ENCODE measurements around the gene TTC23.
"Not testable (repeated sequence)": the region's sequence is repeated elsewhere in the genome, so short reads cannot be mapped to it uniquely, and the experiment has no call there.

The TTC23 gene

GRCh38 chr15:99250001-99250400 lies 620 bp upstream of the TTC23 start:
- DNase-seq (ENCODE audit: low spot score) (no peak), FAIRE-seq (no peak)

- no peak for DNase-seq (ENCODE audit: low spot score)
- FAIRE-seq, result no peak
Observed at GRCh38 chr15:99248000-99248715, 1.2 kb downstream of the TTC23 start.

- DNase-seq (ENCODE audit: low spot score) (no peak), FAIRE-seq (no peak)
Observed at GRCh38 chr15:99247062-99247461, 2.3 kb downstream of the TTC23 start.

- FAIRE-seq, result no peak
- no peak for DNase-seq (ENCODE audit: low spot score)
Observed at GRCh38 chr15:99244306-99244705, 5.1 kb downstream of the TTC23 start.

GRCh38 chr15:99241752-99242151 lies 7.6 kb downstream of the TTC23 start:
- DNase-seq (ENCODE audit: low spot score), result no peak
- FAIRE-seq, result no peak

GRCh38 chr15:99239545-99240198 lies 9.7 kb downstream of the TTC23 start:
- FAIRE-seq, result no peak
- DNase-seq (ENCODE audit: low spot score), result no peak

- no peak for DNase-seq (ENCODE audit: low spot score)
- no peak for FAIRE-seq
Observed at GRCh38 chr15:99238849-99239248, 10.5 kb downstream of the TTC23 start.

- not testable (repeated sequence) for FAIRE-seq
Observed at GRCh38 chr15:99234160-99234559, 15.2 kb downstream of the TTC23 start.

GRCh38 chr15:99232740-99233139 lies 16.6 kb downstream of the TTC23 start:
- no peak for DNase-seq (ENCODE audit: low spot score)
- no peak for FAIRE-seq

More at GRCh38 chr15:99234160-99234559, 15.2 kb downstream of the TTC23 start:
- not testable (repeated sequence) for DNase-seq (ENCODE audit: low spot score)

- FAIRE-seq (no peak), DNase-seq (ENCODE audit: low spot score) (no peak)
Observed at GRCh38 chr15:99230867-99231266, 18.5 kb downstream of the TTC23 start.

- no peak for DNase-seq (ENCODE audit: low spot score)
- no peak for FAIRE-seq
Observed at GRCh38 chr15:99228120-99228770, 21.1 kb downstream of the TTC23 start.

- FAIRE-seq (no peak), DNase-seq (ENCODE audit: low spot score) (no peak)
Observed at GRCh38 chr15:99226802-99227201, 22.6 kb downstream of the TTC23 start.

- no peak for FAIRE-seq
- DNase-seq (ENCODE audit: low spot score), result no peak
Observed at GRCh38 chr15:99224372-99225214, 24.8 kb downstream of the TTC23 start.

- FAIRE-seq, result peak; percentile 81
- peak; percentile 47 for DNase-seq (ENCODE audit: low spot score)
Observed at GRCh38 chr15:99213187-99213811, 36.1 kb downstream of the TTC23 start.

GRCh38 chr15:99212406-99212805 lies 37.0 kb downstream of the TTC23 start:
- FAIRE-seq (peak; percentile 85), DNase-seq (ENCODE audit: low spot score) (peak; percentile 79)

- no peak for FAIRE-seq
- peak; percentile 21 for DNase-seq (ENCODE audit: low spot score)
Observed at GRCh38 chr15:99211926-99212325, 37.5 kb downstream of the TTC23 start.

GRCh38 chr15:99210334-99210733 lies 39.0 kb downstream of the TTC23 start:
- DNase-seq (ENCODE audit: low spot score) (no peak), FAIRE-seq (no peak)

- no peak for FAIRE-seq
Observed at GRCh38 chr15:99209326-99209725, 40.1 kb downstream of the TTC23 start.

GRCh38 chr15:99207672-99208071 lies 41.7 kb downstream of the TTC23 start:
- DNase-seq (ENCODE audit: low spot score) (no peak), FAIRE-seq (no peak)

More at GRCh38 chr15:99209326-99209725, 40.1 kb downstream of the TTC23 start:
- DNase-seq (ENCODE audit: low spot score), result no peak

GRCh38 chr15:99202176-99202552 lies 47.2 kb downstream of the TTC23 start:
- no peak for FAIRE-seq
- DNase-seq (ENCODE audit: low spot score), result no peak

Data from RCC 7860 (cell line).